SK-N-MC (cell line): ENCODE results near the gene RGPD3.
"Not testable (repeated sequence)": the region's sequence is repeated elsewhere in the genome, so short reads cannot be mapped to it uniquely, and the experiment has no call there.

ENCODE experiments used
- DNase-seq: peaks from one replicate; pipeline ENCODE4 v3.0.0-alpha.2; 2011; ENCODE audit warnings: low read depth, low spot score
- H3K27ac ChIP-seq: fragments of 200-600 bp; sonication (generic); 2 replicates; pipeline ENCODE4 v1.5.1; 2016; ENCODE audit warnings: mixed run types
- H3K36me3 ChIP-seq: fragments of 200-600 bp; sonication (generic); 2 replicates; pipeline ENCODE4 v1.6.1; 2017; ENCODE audit warnings: antibody characterized with exemption, low read length, mixed read lengths; ENCODE audit not compliant: insufficient read depth
- H3K4me3 ChIP-seq: fragments of 200-600 bp; sonication (generic); 2 replicates; pipeline ENCODE4 v1.5.1; 2016
- H3K9ac ChIP-seq: fragments of 200-600 bp; sonication (generic); 2 replicates; pipeline ENCODE4 v1.8.0; 2017; ENCODE audit warnings: mixed run types, mixed read lengths; ENCODE audit not compliant: insufficient read length
- H3K9me3 ChIP-seq: fragments of 200-600 bp; sonication (generic); 2 replicates; pipeline ENCODE4 v1.6.1; 2017; ENCODE audit warnings: low read depth, mild to moderate bottlenecking, antibody characterized with exemption, low read length, moderate library complexity, mixed read lengths
- EZH2 ChIP-seq: fragments of 200-600 bp; sonication (generic); IDR thresholded peaks from one replicate; pipeline ENCODE4 v1.6.1; 2017; ENCODE audit warnings: antibody characterized with exemption
- FOXP2 ChIP-seq: optimal IDR thresholded peaks from 2 replicates; pipeline ENCODE3; 2011; ENCODE audit warnings: mild to moderate bottlenecking, moderate library complexity; ENCODE audit not compliant: insufficient read depth; ENCODE audit errors: extremely low read length, control extremely low read depth
- POLR2AphosphoS5 ChIP-seq: IDR thresholded peaks from 2 replicates; pipeline ENCODE4 v1.6.1; 2012; ENCODE audit warnings: mild to moderate bottlenecking, low read depth, low read length, borderline replicate concordance

RGPD3 gene

GRCh38 chr2:106468107-106468506 lies at the start of gene RGPD3:
Gene RGPD3 (minus strand): TSS chr2:106468413. CDS start chr2:106468288, 125 bp downstream.
- not testable (repeated sequence) for H3K9ac ChIP-seq, H3K36me3 ChIP-seq

GRCh38 chr2:106517329-106517728 lies 49.1 kb upstream of the RGPD3 start:
- no peak overlapping the region for H3K4me3 ChIP-seq
- no peaks in the 10 kb centered on the region for H3K36me3 ChIP-seq

More at GRCh38 chr2:106468107-106468506, at the start of gene RGPD3:
- H3K27ac ChIP-seq, DNase-seq, H3K4me3 ChIP-seq, H3K9me3 ChIP-seq: not testable (repeated sequence)

GRCh38 chr2:106516864-106517263 lies 48.7 kb upstream of the RGPD3 start:
- DNase-seq, result no peak
- Histone ChIP-seq H3K9ac (no peak overlapping the region), H3K4me3 (no peak overlapping the region), H3K9me3 (no peaks in the 10 kb centered on the region), H3K36me3 (no peaks in the 10 kb centered on the region), H3K27ac (no peak overlapping the region)
- TF ChIP-seq POLR2AphosphoS5 (no peak), EZH2 (no peak), FOXP2 (no peak)

More at GRCh38 chr2:106517329-106517728, 49.1 kb upstream of the RGPD3 start:
- no peak overlapping the region for H3K27ac ChIP-seq
- TF ChIP-seq POLR2AphosphoS5 (no peak), EZH2 (no peak), FOXP2 (no peak)
- H3K9me3 ChIP-seq, result no peaks in the 10 kb centered on the region
- DNase-seq, result no peak
- H3K9ac ChIP-seq, result no peak overlapping the region

- no peak for TF ChIP-seq EZH2
- TF ChIP-seq POLR2AphosphoS5, result no peak
- TF ChIP-seq FOXP2, result no peak
- no peak overlapping the region for H3K9ac ChIP-seq
- no peak overlapping the region for H3K4me3 ChIP-seq
- H3K27ac ChIP-seq, result no peak overlapping the region
- no peaks in the 10 kb centered on the region for H3K36me3 ChIP-seq
- DNase-seq, result no peak
- no peaks in the 10 kb centered on the region for H3K9me3 ChIP-seq
These were observed 48.2 kb upstream of the RGPD3 start for GRCh38 chr2:106516436-106516835.

- H3K9me3 ChIP-seq, DNase-seq, H3K36me3 ChIP-seq, H3K27ac ChIP-seq, H3K9ac ChIP-seq, H3K4me3 ChIP-seq: not testable (repeated sequence)
These were observed 46.6 kb upstream of the RGPD3 start for GRCh38 chr2:106514827-106515226.

GRCh38 chr2:106513391-106513790 lies 45.2 kb upstream of the RGPD3 start:
- not testable (repeated sequence) for H3K36me3 ChIP-seq

GRCh38 chr2:106511934-106512333 lies 43.7 kb upstream of the RGPD3 start:
- DNase-seq, H3K36me3 ChIP-seq, H3K27ac ChIP-seq, H3K9me3 ChIP-seq, H3K4me3 ChIP-seq, H3K9ac ChIP-seq: not testable (repeated sequence)

More at GRCh38 chr2:106513391-106513790, 45.2 kb upstream of the RGPD3 start:
- H3K9ac ChIP-seq, H3K27ac ChIP-seq, DNase-seq, H3K4me3 ChIP-seq, H3K9me3 ChIP-seq: not testable (repeated sequence)

- not testable (repeated sequence) for DNase-seq
These were observed 43.3 kb upstream of the RGPD3 start for GRCh38 chr2:106511476-106511901.

GRCh38 chr2:106510791-106511190 lies 42.6 kb upstream of the RGPD3 start:
- H3K4me3 ChIP-seq, H3K36me3 ChIP-seq, H3K9me3 ChIP-seq, H3K27ac ChIP-seq, H3K9ac ChIP-seq, DNase-seq: not testable (repeated sequence)

More at GRCh38 chr2:106511476-106511901, 43.3 kb upstream of the RGPD3 start:
- not testable (repeated sequence) for H3K4me3 ChIP-seq, H3K27ac ChIP-seq, H3K36me3 ChIP-seq, H3K9me3 ChIP-seq, H3K9ac ChIP-seq

GRCh38 chr2:106509374-106509770 lies 41.2 kb upstream of the RGPD3 start:
- H3K4me3 ChIP-seq, H3K27ac ChIP-seq, H3K36me3 ChIP-seq, H3K9me3 ChIP-seq, DNase-seq, H3K9ac ChIP-seq: not testable (repeated sequence)

GRCh38 chr2:106508660-106509373 lies 40.6 kb upstream of the RGPD3 start:
- H3K4me3 ChIP-seq, DNase-seq, H3K9ac ChIP-seq: not testable (repeated sequence)

GRCh38 chr2:106506002-106506687 lies 37.9 kb upstream of the RGPD3 start:
- H3K27ac ChIP-seq, H3K36me3 ChIP-seq, DNase-seq, H3K9ac ChIP-seq, H3K9me3 ChIP-seq, H3K4me3 ChIP-seq: not testable (repeated sequence)

More at GRCh38 chr2:106508660-106509373, 40.6 kb upstream of the RGPD3 start:
- H3K9me3 ChIP-seq, H3K27ac ChIP-seq, H3K36me3 ChIP-seq: not testable (repeated sequence)

- H3K4me3 ChIP-seq, H3K36me3 ChIP-seq, H3K27ac ChIP-seq, H3K9ac ChIP-seq, DNase-seq, H3K9me3 ChIP-seq: not testable (repeated sequence)
These were observed 36.6 kb upstream of the RGPD3 start for GRCh38 chr2:106504787-106505186.

GRCh38 chr2:106504192-106504591 lies 36.0 kb upstream of the RGPD3 start:
- DNase-seq, H3K36me3 ChIP-seq, H3K9me3 ChIP-seq, H3K4me3 ChIP-seq, H3K9ac ChIP-seq, H3K27ac ChIP-seq: not testable (repeated sequence)
